ENCODE data around the gene SRGAP1.

SRGAP1 gene

GRCh38 chr12:63906876-63907275 lies 62.4 kb downstream of the SRGAP1 start:
- DNase-seq (ENCODE audit: low read depth in 3 of 3), result no peak

DNA sequence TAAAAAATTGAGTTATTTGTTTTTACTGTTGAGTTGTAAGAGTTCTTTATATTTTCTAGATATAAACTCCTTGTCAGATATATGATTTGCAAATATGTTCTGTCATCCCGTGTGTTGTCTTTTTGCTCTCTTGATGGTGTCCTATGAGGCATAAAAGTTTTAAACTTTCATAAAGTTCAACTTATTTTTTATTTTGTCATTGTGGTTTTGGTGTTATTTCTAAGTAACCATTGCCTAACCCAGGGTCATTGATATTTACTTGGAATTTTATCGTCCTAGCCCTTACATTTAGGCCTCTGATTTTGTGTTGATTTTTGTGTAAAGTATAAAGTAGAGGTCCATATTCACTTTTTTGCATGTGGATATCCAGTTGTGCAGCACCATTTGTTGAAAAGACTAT lies 63.1 kb downstream of the SRGAP1 start:
- DNase-seq (ENCODE audit: low read depth in 3 of 3), result no peak

- DNase-seq (ENCODE audit: low read depth in 3 of 3), result no peak
Measured at GRCh38 chr12:63909746-63910145, 65.2 kb downstream of the SRGAP1 start.

- no peak for DNase-seq (ENCODE audit: low read depth in 3 of 3)
Measured at GRCh38 chr12:63911341-63911740, 66.8 kb downstream of the SRGAP1 start.

- no peak for DNase-seq (ENCODE audit: low read depth in 3 of 3)
Measured at GRCh38 chr12:63912651-63913050, 68.2 kb downstream of the SRGAP1 start.

- no peak for DNase-seq (ENCODE audit: low read depth in 3 of 3)
Measured at GRCh38 chr12:63913929-63914328, 69.4 kb downstream of the SRGAP1 start.

- no peak for DNase-seq (ENCODE audit: low read depth in 3 of 3)
Measured at GRCh38 chr12:63915105-63915800, 70.8 kb downstream of the SRGAP1 start.

GRCh38 chr12:63916561-63917476 lies 72.3 kb downstream of the SRGAP1 start:
- no peak for DNase-seq (ENCODE audit: low read depth in 3 of 3)

DNA sequence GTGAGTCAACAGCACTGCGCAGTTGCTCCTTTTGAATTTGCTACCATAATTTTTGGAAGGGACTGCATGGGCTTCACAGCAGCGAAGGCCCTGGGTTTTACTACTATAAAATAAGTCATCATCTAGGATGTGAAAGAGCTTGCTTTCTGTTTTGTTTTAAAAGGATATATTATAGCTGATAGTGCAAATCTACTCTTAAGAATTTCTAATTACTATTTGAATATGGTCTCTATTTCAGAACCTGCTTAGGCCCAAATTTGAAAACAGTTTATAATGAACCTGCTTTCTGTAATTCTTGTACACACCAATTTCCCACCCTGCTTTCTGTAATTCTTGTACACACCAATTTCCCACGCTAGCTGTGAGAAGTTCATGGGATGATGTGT lies 73.0 kb downstream of the SRGAP1 start:
- no peak for DNase-seq (ENCODE audit: low read depth in 3 of 3)

DNA sequence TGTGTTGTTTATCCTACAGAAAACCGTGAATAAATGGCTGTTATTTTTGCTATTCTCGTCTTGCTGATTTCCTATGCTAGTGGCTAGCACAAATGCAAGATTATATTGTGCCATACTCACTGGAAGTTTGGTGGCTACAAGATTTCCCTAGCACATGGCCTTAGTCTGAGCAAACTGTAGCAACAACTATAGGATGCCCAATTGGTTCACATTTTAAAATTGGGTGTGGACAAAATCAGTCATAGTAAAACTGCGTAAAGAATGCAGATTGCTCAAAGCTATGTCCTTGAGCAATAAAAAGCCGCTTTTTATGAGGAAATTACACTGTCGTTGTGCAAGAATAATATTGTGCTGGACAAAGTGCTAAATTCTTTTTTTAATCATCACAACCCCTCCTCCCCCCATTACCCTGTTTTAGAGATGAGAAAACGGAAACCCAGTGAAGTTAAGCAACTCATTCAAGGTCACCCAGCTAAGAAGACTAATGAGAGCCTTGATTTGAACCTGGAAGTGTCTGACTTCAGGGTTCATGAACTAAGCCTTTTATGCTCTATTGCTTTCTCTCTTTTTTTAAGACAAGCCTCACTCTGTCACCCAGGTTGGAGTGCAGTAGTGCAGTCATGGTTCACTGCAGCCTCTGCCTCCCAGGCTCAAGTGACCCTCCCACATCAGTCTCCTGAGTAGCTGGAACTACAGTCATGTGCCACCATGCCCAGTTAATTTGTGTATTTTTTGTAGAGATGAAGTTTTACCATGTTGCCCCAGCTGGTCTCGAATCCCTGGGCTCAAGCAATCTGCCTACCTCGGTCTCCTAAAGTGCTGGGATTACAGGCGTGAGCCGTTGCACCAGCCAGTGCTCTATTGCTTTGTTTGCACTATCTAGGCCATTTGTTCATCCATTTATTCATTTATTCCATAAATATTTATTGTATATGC lies 73.6 kb downstream of the SRGAP1 start:
- DNase-seq (ENCODE audit: low read depth in 3 of 3), result no peak

GRCh38 chr12:63918800-63919300 lies 74.3 kb downstream of the SRGAP1 start:
- no peak for DNase-seq (ENCODE audit: low read depth in 3 of 3)

- DNase-seq (ENCODE audit: low read depth in 3 of 3), result no peak
Measured at GRCh38 chr12:63919756-63920155, 75.3 kb downstream of the SRGAP1 start.

- DNase-seq (ENCODE audit: low read depth in 3 of 3), result no peak
Measured at GRCh38 chr12:63921157-63921556, 76.7 kb downstream of the SRGAP1 start.

DNA sequence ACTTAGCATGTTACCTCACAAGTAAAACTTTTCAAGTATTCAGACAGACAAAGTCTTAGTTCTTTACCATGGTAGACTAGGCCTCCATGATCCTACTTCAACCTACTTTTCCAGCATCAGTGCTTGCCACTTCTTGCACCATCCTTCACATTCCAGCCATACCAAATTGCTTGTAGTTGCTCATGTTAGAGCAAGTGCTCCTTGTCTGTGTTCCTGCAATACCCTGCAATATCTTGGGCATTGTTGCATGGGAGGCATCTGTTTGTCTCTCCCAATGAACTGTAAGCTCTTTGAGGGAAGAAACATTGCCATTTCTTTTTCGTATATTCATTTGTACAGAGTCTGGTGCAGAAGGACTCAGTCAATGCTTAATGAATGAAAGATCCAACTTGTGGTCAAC lies 78.0 kb downstream of the SRGAP1 start:
- DNase-seq (ENCODE audit: low read depth in 3 of 3), result no peak

GRCh38 chr12:63924781-63925180 lies 80.3 kb downstream of the SRGAP1 start:
- DNase-seq (ENCODE audit: low read depth in 3 of 3), result no peak

DNA sequence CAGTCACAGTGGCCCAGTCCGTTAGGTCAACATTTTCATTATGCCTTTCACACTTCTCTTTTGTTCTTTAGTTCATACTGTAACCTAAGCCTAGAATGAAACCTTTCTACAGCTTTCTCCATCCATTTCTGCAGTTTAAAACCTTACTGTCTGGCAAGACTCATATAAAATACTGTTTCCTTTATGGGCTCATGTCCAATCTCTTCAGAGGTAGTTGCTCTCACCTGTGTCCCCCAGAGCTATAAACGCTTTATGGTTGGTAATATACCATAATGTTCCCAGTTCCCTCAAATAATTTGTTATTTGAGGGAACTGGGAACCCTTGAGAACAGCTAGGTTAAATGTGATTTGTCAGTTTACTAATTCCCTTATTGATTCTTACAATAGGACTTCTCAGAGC lies 83.0 kb downstream of the SRGAP1 start:
- no peak for DNase-seq (ENCODE audit: low read depth in 3 of 3)

DNA sequence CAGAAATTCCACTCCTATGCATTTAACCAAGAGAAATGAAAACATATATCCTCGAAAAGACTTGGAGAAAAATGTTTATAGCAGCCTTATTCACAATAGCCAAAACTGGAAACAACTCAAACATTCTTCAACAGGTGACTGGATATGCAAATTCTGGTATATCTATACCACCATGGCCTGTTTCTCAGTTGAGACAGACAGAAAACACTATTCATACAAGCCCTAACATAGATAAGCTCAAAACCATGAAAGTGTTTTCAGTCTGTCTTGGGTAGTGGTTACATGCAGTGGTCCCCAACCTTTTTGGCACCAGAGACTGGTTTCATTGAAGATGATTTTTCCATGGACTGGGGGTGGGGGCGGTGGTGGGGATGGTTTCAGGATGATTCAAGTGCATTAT lies 83.8 kb downstream of the SRGAP1 start:
- no peak for DNase-seq (ENCODE audit: low read depth in 3 of 3)

DNA sequence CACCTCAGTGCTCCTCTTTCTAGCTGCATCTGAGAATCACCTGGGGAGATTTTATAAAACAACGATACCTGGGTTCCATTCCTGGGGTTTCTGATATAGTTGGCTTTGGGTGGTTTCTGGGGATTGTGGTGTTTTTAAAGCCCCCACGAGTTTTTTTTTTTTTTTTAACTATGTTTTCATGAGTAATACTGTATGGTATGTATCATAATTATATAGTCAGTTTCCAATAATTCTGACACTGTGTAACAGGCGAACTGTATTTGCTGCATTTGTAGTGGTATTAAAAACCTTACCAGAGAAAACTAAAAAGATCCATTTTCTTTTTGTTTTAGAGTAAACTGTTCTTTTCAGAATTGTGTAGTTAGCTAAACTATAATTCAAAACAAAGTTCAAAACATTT lies 84.9 kb downstream of the SRGAP1 start:
- no peak for DNase-seq (ENCODE audit: low read depth in 3 of 3)

- no peak for DNase-seq (ENCODE audit: low read depth in 3 of 3)
Measured at GRCh38 chr12:63930971-63931370, 86.5 kb downstream of the SRGAP1 start.

DNA sequence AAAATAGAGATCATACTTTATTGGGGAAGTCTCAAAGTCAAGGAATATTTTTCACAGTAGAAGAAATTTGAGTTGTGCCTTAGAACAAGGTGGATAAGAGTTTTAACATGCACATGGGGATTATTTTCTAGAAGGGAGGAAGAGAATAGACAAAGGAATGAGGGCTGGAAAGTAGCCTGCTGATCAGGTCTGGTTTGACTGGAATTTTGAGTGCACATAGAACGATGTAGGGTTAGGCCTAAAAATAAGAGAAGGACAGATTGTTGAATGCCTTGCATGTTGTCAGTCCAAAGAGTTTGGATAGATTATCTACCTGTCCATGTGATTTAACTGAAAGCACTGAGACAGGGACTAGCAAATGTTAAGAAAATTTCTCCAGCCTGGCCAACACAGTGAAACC lies 87.2 kb downstream of the SRGAP1 start:
- no peak for DNase-seq (ENCODE audit: low read depth in 3 of 3)

DNA sequence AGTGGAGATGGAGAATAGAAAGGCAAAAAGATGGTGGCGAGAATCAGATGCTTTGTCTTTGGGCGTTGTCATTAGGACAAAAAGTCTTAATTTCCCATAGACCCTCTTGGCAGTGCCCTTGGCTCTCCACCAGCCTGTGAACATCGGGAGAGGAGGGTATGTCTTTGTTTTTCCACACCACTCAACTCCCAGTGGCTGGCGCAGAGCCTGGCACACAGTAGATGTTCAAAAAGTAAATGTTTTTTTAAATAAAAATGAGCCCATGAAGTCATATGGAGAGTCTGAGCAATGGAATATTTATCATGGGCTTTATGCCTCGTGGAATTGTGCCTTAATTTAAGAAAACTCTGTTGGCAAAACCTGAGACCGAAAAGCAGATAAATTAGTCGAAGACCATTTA lies 90.4 kb downstream of the SRGAP1 start:
- no peak for DNase-seq (ENCODE audit: low read depth in 3 of 3)

DNA sequence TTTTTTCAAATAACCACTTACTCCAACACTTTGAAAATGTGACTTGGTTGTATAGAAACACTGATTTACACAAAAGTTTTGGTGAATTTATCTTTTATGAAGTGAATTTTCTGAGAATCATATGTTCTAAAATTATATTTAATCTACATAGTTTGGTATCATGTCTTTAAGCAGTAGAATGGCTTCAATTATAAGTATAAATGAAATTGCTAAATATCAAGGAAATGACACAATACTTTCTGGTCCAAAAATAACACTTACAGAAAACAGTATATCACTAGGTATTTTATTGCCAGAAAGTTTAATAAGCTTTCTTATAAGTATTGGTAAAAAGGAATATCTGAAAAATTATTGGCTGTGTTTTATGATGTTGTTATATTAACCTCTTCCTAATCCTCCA lies 90.9 kb downstream of the SRGAP1 start:
- DNase-seq (ENCODE audit: low read depth in 3 of 3), result no peak
